ENCODE results near the gene SLC4A9. TPM values are rescaled to one million over a fixed set of nuclear protein-coding genes. Genes with fewer than 3 reads are reported as not detected.

Gene SLC4A9
- total and polyA plus RNA-seq, 2 donors (not counting 3 experiments of a cell fraction or from before 2014, with no cell fraction given), result not detected

DNA sequence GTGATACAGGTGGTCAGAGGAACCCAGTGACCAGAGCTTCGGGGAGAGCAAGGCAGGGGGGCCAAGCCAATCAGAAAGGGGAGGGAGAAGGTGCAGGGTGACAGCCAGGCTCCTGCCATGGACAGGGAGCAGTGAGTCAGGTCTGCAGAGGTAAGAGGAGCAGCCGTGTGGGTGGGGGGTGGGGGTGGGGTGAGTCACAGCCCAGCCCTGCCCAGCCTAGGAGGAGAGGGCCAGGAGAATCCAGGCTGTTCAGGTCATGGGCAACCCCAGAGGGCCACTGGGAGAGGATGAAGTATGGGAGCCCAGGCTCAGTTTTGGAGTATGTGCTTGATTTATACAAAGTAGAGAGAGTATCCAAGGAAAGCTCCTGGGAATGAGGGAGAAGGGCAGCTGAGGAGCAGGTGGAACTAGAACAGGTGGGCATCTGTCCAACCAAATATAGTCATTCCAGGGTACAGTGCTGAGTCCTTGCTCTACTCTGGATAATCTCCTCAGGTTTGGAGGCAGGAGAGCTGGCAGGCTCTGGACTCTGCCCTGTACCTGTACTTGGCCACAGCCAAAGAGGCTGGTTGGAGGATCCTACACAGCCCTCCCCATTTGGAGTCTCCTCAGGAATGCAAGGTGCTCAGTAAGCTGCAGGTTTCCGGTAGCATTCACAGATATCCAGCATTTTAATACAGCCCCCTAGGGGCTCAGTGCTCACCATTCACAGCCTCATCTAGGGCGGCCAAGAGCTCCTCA is 15.1 kb upstream of the SLC4A9 start:
- peaks cover 3 to 9% of the 10 kb centered on the region in 2 experiments for H3K36me3 ChIP-seq (ENCODE audit: control insufficient read depth in 2 of 2, extremely low read depth in 1 of 2, insufficient read depth in 2 of 2, low read length in 2 of 2)
- peak overlapping the region; percentile 72 to 86 (median 81) for H3K4me3 ChIP-seq (replicated peaks in 1 of 3; ENCODE audit: insufficient read depth in 1 of 3, low read depth in 1 of 3, low read length in 3 of 3)
- no peaks in the 10 kb centered on the region for H3K9me3 ChIP-seq (replicated peaks; ENCODE audit: control insufficient read depth, insufficient read depth, low read length)
- peak overlapping the region; percentile 85 for H3K9ac ChIP-seq (replicated peaks; ENCODE audit: extremely low read depth, insufficient read depth, low read length)
- H3K9me1 ChIP-seq (replicated peaks; ENCODE audit: control insufficient read depth, extremely low read depth, insufficient read depth, low read length), result no peaks in the 10 kb centered on the region
- no peaks in the 10 kb centered on the region for H4K20me1 ChIP-seq (replicated peaks; ENCODE audit: control insufficient read depth, extremely low read depth, insufficient read depth, low read length)
- CTCF ChIA-PET, result interaction anchor here (0.7 to 16.7 kb wide), 25 partner anchors 8 to 157 kb away, joined by 3 to 1214 read pairs (median 13); partner anchors contain the start of gene PFDN1
- BruUV-seq (replicated peaks), result no TSS peak
- H2AFZ ChIP-seq (ENCODE audit: low read depth, low read length), result no peak overlapping the region
- DNase-seq (ENCODE audit: low read depth, low spot score), result no peak
- H3K4me2 ChIP-seq (ENCODE audit: insufficient read depth, low read length), result peak overlapping the region; percentile 92
- dilution Hi-C loops (cut with MboI; ENCODE audit: extremely low pct_ligation_motif_present, low sequenced_read_pairs) (no loop called here), intact Hi-C loops (cut with micrococcal nuclease) (no loop called here)
- POLR2A ChIA-PET, result interaction anchor here (0.6 to 3.5 kb wide), 8 partner anchors 16 to 236 kb away, joined by 5 to 112 read pairs (median 16); partner anchors contain the start of gene PFDN1
- H3K27me3 ChIP-seq (ENCODE audit: control insufficient read depth in 2 of 2, insufficient read depth in 2 of 2, low read length in 2 of 2), result no peaks in the 10 kb centered on the region
- peaks cover 58% of the 10 kb centered on the region for H3K4me1 ChIP-seq (ENCODE audit: control insufficient read depth, extremely low read depth, insufficient read depth, low read length)
- TF ChIP-seq FOS (IDR thresholded peaks at IDR 0.05; ENCODE audit: borderline replicate concordance, insufficient read depth, low read length) (peak; percentile 24), EZH2 (IDR thresholded peaks at IDR 0.05; ENCODE audit: borderline replicate concordance, low read depth, low read length, severe bottlenecking) (no peak), MYC (IDR thresholded peaks at IDR 0.05; ENCODE audit: low read depth, low read length) (no peak)
- H3K27ac ChIP-seq (ENCODE audit: insufficient read depth, low read depth, low read length), result peak overlapping the region; percentile 81
- no peak for FAIRE-seq
- peaks cover 56% of the 10 kb centered on the region for H3K79me2 ChIP-seq (ENCODE audit: control insufficient read depth, insufficient read depth, low read length)

GRCh38 chr5:140345919-140346347 is 14.1 kb upstream of the SLC4A9 start:
- peak overlapping the region; percentile 50 for H2AFZ ChIP-seq (ENCODE audit: low read depth, low read length)
- H4K20me1 ChIP-seq (replicated peaks; ENCODE audit: control insufficient read depth, extremely low read depth, insufficient read depth, low read length), result no peaks in the 10 kb centered on the region
- H3K9ac ChIP-seq (replicated peaks; ENCODE audit: extremely low read depth, insufficient read depth, low read length), result peak overlapping the region; percentile 85
- no peaks in the 10 kb centered on the region for H3K27me3 ChIP-seq (ENCODE audit: control insufficient read depth in 2 of 2, insufficient read depth in 2 of 2, low read length in 2 of 2)
- H3K9me1 ChIP-seq (replicated peaks; ENCODE audit: control insufficient read depth, extremely low read depth, insufficient read depth, low read length), result no peaks in the 10 kb centered on the region
- H3K27ac ChIP-seq (ENCODE audit: insufficient read depth, low read depth, low read length), result peak overlapping the region; percentile 81
- H3K4me3 ChIP-seq (replicated peaks in 1 of 3; ENCODE audit: insufficient read depth in 1 of 3, low read depth in 1 of 3, low read length in 3 of 3), result peak overlapping the region; percentile 72 to 86 (median 81)
- peaks cover 58% of the 10 kb centered on the region for H3K4me1 ChIP-seq (ENCODE audit: control insufficient read depth, extremely low read depth, insufficient read depth, low read length)
- CTCF ChIA-PET, result interaction anchor here (0.8 to 16.7 kb wide), 42 partner anchors 8 to 559 kb away, joined by 3 to 1214 read pairs (median 5); partner anchors contain the start of gene PFDN1
- peaks cover 51% of the 10 kb centered on the region for H3K79me2 ChIP-seq (ENCODE audit: control insufficient read depth, insufficient read depth, low read length)
- dilution Hi-C loops (cut with MboI; ENCODE audit: extremely low pct_ligation_motif_present, low sequenced_read_pairs), result no loop called here
- intact Hi-C loops (cut with micrococcal nuclease), result loop anchor here (1.0 kb wide), 6 partner anchors 23 to 102 kb away; partner anchors contain the start of gene PFDN1
- TSS peak; percentile 28 for BruUV-seq (replicated peaks)
- peak overlapping the region; percentile 92 for H3K4me2 ChIP-seq (ENCODE audit: insufficient read depth, low read length)
- POLR2A ChIA-PET, result interaction anchor here (1.0 to 3.5 kb wide), 25 partner anchors 8 to 124 kb away, joined by 3 to 112 read pairs (median 6); partner anchors contain the start of genes ANKHD1 and PFDN1
- DNase-seq (ENCODE audit: low read depth, low spot score) (peak; percentile 80), FAIRE-seq (peak; percentile 61)
- H3K36me3 ChIP-seq (ENCODE audit: control insufficient read depth in 2 of 2, extremely low read depth in 1 of 2, insufficient read depth in 2 of 2, low read length in 2 of 2), result peaks cover 3 to 9% of the 10 kb centered on the region in 2 experiments
- no peaks in the 10 kb centered on the region for H3K9me3 ChIP-seq (replicated peaks; ENCODE audit: control insufficient read depth, insufficient read depth, low read length)
- TF ChIP-seq CTCF (IDR thresholded peaks at IDR 0.05; ENCODE audit: extremely low read depth in 1 of 2, insufficient read depth in 1 of 2, low read depth in 1 of 2, low read length in 2 of 2) (peak; percentile 35 to 74), FOS (IDR thresholded peaks at IDR 0.05; ENCODE audit: borderline replicate concordance, insufficient read depth, low read length) (no peak)
